ENCODE measurements around the gene ZGLP1. TPM values are rescaled to one million over a fixed set of nuclear protein-coding genes. Genes with fewer than 3 reads are reported as not detected.
"Not testable (repeated sequence)": the region's sequence is repeated elsewhere in the genome, so short reads cannot be mapped to it uniquely, and the experiment has no call there.

The ZGLP1 gene
- total RNA-seq, 4 donors from 2014 or later = 0.75 to 8.8 (median 2.2) TPM

DNA sequence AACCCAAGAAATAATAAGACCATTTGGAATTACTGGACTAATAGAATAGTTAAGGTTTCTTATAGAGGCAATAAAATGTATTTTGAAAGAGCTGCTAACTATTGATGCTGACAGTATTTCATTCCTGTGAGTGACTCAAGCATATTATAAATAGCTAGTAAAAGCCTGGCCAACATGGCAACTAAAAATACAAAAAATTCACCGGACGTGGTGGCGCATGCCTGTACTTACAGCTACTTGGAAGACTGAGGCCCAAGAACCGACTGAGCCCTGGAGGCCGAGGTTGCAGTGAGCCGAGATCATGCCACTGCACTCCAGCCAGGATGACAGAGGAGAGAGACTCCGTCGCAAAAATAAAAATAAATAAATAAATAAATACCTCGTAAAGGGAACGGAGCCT is 35.2 kb upstream of the ZGLP1 start:
- intact Hi-C loops (cut with DNase I) = no loop called here
- no peak for TF ChIP-seq POLR2A (IDR thresholded peaks at IDR 0.05)
- TF ChIP-seq, protein P1, sequence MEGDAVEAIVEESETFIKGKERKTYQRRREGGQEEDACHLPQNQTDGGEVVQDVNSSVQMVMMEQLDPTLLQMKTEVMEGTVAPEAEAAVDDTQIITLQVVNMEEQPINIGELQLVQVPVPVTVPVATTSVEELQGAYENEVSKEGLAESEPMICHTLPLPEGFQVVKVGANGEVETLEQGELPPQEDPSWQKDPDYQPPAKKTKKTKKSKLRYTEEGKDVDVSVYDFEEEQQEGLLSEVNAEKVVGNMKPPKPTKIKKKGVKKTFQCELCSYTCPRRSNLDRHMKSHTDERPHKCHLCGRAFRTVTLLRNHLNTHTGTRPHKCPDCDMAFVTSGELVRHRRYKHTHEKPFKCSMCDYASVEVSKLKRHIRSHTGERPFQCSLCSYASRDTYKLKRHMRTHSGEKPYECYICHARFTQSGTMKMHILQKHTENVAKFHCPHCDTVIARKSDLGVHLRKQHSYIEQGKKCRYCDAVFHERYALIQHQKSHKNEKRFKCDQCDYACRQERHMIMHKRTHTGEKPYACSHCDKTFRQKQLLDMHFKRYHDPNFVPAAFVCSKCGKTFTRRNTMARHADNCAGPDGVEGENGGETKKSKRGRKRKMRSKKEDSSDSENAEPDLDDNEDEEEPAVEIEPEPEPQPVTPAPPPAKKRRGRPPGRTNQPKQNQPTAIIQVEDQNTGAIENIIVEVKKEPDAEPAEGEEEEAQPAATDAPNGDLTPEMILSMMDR (IDR thresholded peaks at IDR 0.05) = no peak
- DNase-seq = no peak
- no peak overlapping the region for H3K4me3 ChIP-seq (replicated peaks in 1 of 3)
- no peaks in the 10 kb centered on the region for H3K36me3 ChIP-seq
- H3K9me3 ChIP-seq = no peaks in the 10 kb centered on the region
- no peak overlapping the region for H3K27ac ChIP-seq
- H3K4me1 ChIP-seq = no peaks in the 10 kb centered on the region
- no peaks in the 10 kb centered on the region for H3K27me3 ChIP-seq
- WGBS, 2 donors = 92 to 93% methylated on average over 10 of the region's 10 CpGs

DNA sequence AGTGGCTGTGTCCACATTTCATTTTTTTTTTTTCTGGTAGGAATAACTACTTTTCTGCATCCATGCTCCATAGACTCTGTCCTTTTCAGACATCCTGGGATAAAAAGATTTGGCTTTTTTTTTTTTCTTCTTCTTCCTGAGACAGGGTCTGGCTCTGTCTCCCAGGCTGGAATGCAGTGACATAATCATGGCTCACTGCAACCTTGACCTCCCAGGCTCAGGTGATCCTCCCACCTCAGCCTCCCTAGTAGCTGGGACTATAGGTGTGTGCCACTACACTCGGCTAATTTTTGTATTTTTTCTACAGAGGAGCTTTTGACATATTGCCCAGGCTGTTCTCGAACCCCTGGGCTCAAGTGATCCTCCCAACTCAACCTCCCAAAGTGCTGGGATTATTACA is 33.9 kb upstream of the ZGLP1 start:
- H3K36me3 ChIP-seq = no peaks in the 10 kb centered on the region
- 75 to 81% methylated on average over 2 of the region's 2 CpGs for WGBS, 2 donors
- H3K9me3 ChIP-seq = no peaks in the 10 kb centered on the region
- DNase-seq = no peak
- no peak overlapping the region for H3K27ac ChIP-seq
- intact Hi-C loops (cut with DNase I) = no loop called here
- H3K27me3 ChIP-seq = no peaks in the 10 kb centered on the region
- H3K4me3 ChIP-seq (replicated peaks in 1 of 3) = no peak overlapping the region
- TF ChIP-seq, protein P1 (IDR thresholded peaks at IDR 0.05) = no peak
- no peak for TF ChIP-seq POLR2A (IDR thresholded peaks at IDR 0.05)
- no peaks in the 10 kb centered on the region for H3K4me1 ChIP-seq

DNA sequence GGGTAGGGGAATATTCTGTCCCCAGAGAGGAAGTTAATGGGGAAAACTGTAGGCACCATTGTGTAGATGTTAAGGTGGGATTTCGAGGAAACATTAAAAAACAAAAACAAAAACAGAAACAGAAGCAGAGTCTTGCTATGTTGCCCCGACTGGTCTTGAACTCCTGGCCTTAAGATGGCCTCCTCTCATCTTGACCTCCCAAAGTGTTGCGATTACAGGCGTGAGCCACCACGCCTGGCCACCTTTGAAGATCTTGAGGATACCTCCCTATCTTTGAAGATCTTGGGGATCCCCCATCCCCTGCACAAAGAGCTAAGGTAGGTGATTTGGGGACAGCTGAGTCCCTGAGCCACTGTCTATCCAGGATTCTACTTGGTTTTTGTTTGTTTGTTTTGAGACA is 30.4 kb upstream of the ZGLP1 start:
- Histone ChIP-seq H3K36me3 (no peaks in the 10 kb centered on the region), H3K27me3 (no peaks in the 10 kb centered on the region), H3K4me3 (replicated peaks in 1 of 3) (no peak overlapping the region), H3K4me1 (peaks cover 0 to 3% of the 10 kb centered on the region in 2 donors), H3K9me3 (no peaks in the 10 kb centered on the region), H3K27ac (no peak overlapping the region)
- intact Hi-C loops (cut with DNase I) = loop anchor here (5.0 kb wide), 1 partner anchor 37 kb away; no protein-coding TSS in a partner anchor
- DNase-seq = no peak
- TF ChIP-seq POLR2A (IDR thresholded peaks at IDR 0.05) = no peak
- TF ChIP-seq, protein P1 (IDR thresholded peaks at IDR 0.05) = no peak
- WGBS, 2 donors = 89% methylated on average over 5 of the region's 5 CpGs

DNA sequence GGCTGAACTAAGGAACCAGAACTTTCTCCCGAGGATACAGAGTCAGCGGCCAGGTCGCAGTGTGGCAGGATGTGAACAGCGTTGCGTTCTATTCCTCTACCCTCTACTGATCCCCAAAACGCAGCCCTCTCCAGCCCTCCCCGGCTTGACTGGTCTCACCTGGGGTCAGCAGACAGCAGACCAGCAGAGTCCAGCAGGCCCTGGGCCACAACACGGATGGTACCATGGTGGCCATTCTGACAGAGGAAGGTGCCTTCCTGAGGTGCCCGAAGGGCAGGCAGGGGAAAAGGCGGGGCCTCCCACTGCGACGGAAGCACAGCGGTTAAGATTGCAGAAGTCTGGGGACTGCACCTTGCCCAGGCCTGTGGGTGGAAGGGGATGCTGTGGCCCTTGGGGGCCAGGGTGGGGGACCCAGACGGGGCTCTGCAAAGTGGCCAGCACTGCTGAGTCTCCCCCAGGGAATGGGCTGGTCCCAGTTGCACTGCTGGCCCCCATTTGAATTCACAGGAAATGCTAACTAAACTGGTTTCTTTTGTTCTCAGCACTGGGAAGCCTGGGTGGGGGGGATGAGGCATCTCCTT is 29.9 kb upstream of the ZGLP1 start, which contains the start of gene ICAM3:
TSS of gene ICAM3 (minus strand) at position 245 of the 581 bp plus-strand sequence. CDS start at position 235, 10 bp downstream.
- Histone ChIP-seq H3K27ac (no peak within 1 kb of the TSS), H3K4me1 (peaks cover 0 to 5% of the 10 kb centered on the region in 2 donors), H3K4me3 (replicated peaks in 1 of 3) (no peak within 1 kb of the TSS), H3K9me3 (no peaks in the 10 kb centered on the region), H3K27me3 (no peaks in the 10 kb centered on the region), H3K36me3 (no peaks in the 10 kb centered on the region)
- WGBS, 2 donors = 68 to 75% methylated on average over 14 of the region's 14 CpGs
- no peak for TF ChIP-seq POLR2A (IDR thresholded peaks at IDR 0.05)
- TF ChIP-seq, protein P1 (IDR thresholded peaks at IDR 0.05) = no peak
- intact Hi-C loops (cut with DNase I) = loop anchor here (5.0 kb wide), 1 partner anchor 38 kb away; no protein-coding TSS in a partner anchor
- DNase-seq = no peak

DNA sequence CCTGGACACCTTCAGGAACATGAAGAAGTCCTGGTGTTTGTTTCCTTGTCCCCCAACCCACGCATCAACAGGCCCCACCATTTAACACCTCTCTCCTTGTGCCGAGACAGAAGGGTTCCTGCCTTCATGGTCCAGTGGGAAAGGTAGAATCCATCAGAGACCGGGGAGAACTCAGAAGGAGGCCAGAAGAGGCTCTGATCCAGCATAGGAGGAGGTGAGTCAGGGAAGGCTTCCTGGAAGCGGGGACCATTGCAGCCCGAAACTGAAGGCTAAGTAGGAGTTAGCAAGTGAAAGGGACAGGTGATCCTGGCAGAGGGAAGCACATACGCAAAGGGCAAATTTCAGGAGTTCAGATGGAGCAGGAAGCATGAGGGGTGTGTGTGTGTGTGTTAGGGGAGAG is 29.3 kb upstream of the ZGLP1 start:
- H3K27ac ChIP-seq = no peak overlapping the region
- intact Hi-C loops (cut with DNase I) = loop anchor here (5.0 kb wide), 1 partner anchor 38 kb away; no protein-coding TSS in a partner anchor
- no peak for TF ChIP-seq POLR2A (IDR thresholded peaks at IDR 0.05)
- TF ChIP-seq, protein P1 (IDR thresholded peaks at IDR 0.05) = no peak
- no peak for DNase-seq
- no peaks in the 10 kb centered on the region for H3K27me3 ChIP-seq
- no peak overlapping the region for H3K4me3 ChIP-seq (replicated peaks in 1 of 3)
- 84 to 86% methylated on average over 6 of the region's 6 CpGs for WGBS, 2 donors
- H3K4me1 ChIP-seq = peaks cover 4 to 10% of the 10 kb centered on the region in 2 donors
- no peaks in the 10 kb centered on the region for H3K36me3 ChIP-seq
- H3K9me3 ChIP-seq = no peaks in the 10 kb centered on the region

DNA sequence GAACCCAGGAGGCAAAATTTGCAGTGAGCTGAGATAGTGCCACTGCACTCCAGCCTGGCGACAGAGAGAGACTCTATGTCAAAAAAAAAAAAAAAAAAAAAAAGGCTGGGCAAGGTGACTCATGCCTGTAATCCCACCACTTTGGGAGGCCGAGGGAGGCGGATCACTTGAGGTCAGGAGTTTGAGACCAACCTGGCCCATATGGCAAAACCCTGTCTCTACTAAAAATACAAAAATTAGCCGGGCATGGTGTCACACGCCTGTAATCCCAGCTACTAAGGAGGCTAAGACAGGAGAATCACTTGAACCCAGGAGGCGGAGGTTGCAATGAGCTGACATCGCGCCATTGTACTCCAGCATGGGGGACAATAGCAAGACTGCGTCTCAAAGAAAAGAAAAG is 27.1 kb upstream of the ZGLP1 start:
- intact Hi-C loops (cut with DNase I) = loop anchor here (5.0 kb wide), 1 partner anchor 41 kb away; no protein-coding TSS in a partner anchor
- 93 to 96% methylated on average over 9 of the region's 9 CpGs for WGBS, 2 donors

More for the DNA sequence above, 27.1 kb upstream of the ZGLP1 start:
- DNase-seq; H3K36me3 ChIP-seq; H3K27me3 ChIP-seq; H3K27ac ChIP-seq; H3K4me3 ChIP-seq (replicated peaks in 1 of 3); H3K9me3 ChIP-seq: not testable (repeated sequence)
- H3K4me1 ChIP-seq = peaks cover 11 to 23% of the 10 kb centered on the region in 2 donors
